BLaER1 treated with 17β-estradiol and CSF1 and Interleukin-3, amounts not matched to agents 10 nM and 100 nM (cell line): ENCODE data around the gene KRTAP1-4.
"Not testable (repeated sequence)": the region's sequence is repeated elsewhere in the genome, so short reads cannot be mapped to it uniquely, and the experiment has no call there.

Source experiments
- H3K27ac ChIP-seq, 11 experiments: shearing (Covaris generic); formaldehyde crosslinking; 2 replicates each; pipeline ENCODE4 v1.8.1; 2022
- H3K27me3 ChIP-seq, 11 experiments: shearing (Covaris generic); formaldehyde crosslinking; 2 replicates each; pipeline ENCODE4 v1.8.1; 2022
- H3K36me3 ChIP-seq, 11 experiments: shearing (Covaris generic); formaldehyde crosslinking; 2 replicates each; pipeline ENCODE4 v1.8.1; 2022
- H3K4me1 ChIP-seq, 10 experiments: shearing (Covaris generic); formaldehyde crosslinking; 2 replicates each; pipeline ENCODE4 v1.8.1; 2022
- H3K4me2 ChIP-seq, 11 experiments: shearing (Covaris generic); formaldehyde crosslinking; 2 replicates each; pipeline ENCODE4 v1.8.1; 2022
- H3K4me3 ChIP-seq, 10 experiments: shearing (Covaris generic); formaldehyde crosslinking; 2 replicates each; pipeline ENCODE4 v1.8.1; 2022
- H3K9ac ChIP-seq, 11 experiments: shearing (Covaris generic); formaldehyde crosslinking; 2 replicates each; pipeline ENCODE4 v1.8.1; 2022
- H3K9me3 ChIP-seq, 11 experiments: shearing (Covaris generic); formaldehyde crosslinking; replicated peaks in 1 of 11; 2 replicates each; pipeline ENCODE4 v1.8.1; 2022
- H4K20me1 ChIP-seq, 11 experiments: shearing (Covaris generic); formaldehyde crosslinking; 2 replicates each; pipeline ENCODE4 v1.8.1; 2022
- Cebpa-rat ChIP-seq, 11 experiments: shearing (Covaris generic); IDR thresholded peaks; 2 replicates each; pipeline ENCODE4 v1.8.1; 2022

KRTAP1-4 gene

GRCh38 chr17:41029633-41030245, at the start of gene KRTAP1-4:
TSS of gene KRTAP1-4 (minus strand) at chr17:41030195. CDS start at chr17:41030078, 117 bp downstream.
- no peak within 1 kb of the TSS for H3K4me3 ChIP-seq
- no peak for TF ChIP-seq Cebpa-rat (IDR thresholded peaks at IDR 0.05)
- no peaks in the 10 kb centered on the region for H3K36me3 ChIP-seq
- no peaks in the 10 kb centered on the region for H3K27me3 ChIP-seq
- H3K9me3 ChIP-seq = no peaks in the 10 kb centered on the region
- H4K20me1 ChIP-seq = no peaks in the 10 kb centered on the region
- no peak within 1 kb of the TSS for H3K4me2 ChIP-seq
- no peak within 1 kb of the TSS for H3K27ac ChIP-seq
- H3K4me1 ChIP-seq = no peaks in the 10 kb centered on the region
- no peak within 1 kb of the TSS for H3K9ac ChIP-seq

GRCh38 chr17:41076788-41077187, 46.8 kb upstream of the KRTAP1-4 start:
- H3K36me3 ChIP-seq = no peaks in the 10 kb centered on the region
- H3K27ac ChIP-seq = no peak overlapping the region
- H3K4me3 ChIP-seq = no peak overlapping the region
- H3K9ac ChIP-seq = no peak overlapping the region
- no peaks in the 10 kb centered on the region for H4K20me1 ChIP-seq
- no peaks in the 10 kb centered on the region for H3K27me3 ChIP-seq
- peaks cover 0 to 10% (median 0%) of the 10 kb centered on the region in 11 experiments; a peak in 2 of 22 replicates for H3K9me3 ChIP-seq
- no peaks in the 10 kb centered on the region for H3K4me1 ChIP-seq
- no peak for TF ChIP-seq Cebpa-rat (IDR thresholded peaks at IDR 0.05)
- no peak overlapping the region for H3K4me2 ChIP-seq

- Histone ChIP-seq H3K27ac (no peak overlapping the region), H3K4me1 (no peaks in the 10 kb centered on the region), H3K36me3 (no peaks in the 10 kb centered on the region), H4K20me1 (no peaks in the 10 kb centered on the region), H3K4me3 (no peak overlapping the region), H3K27me3 (no peaks in the 10 kb centered on the region), H3K4me2 (no peak overlapping the region), H3K9ac (no peak overlapping the region), H3K9me3 (peaks cover 0 to 10% (median 0%) of the 10 kb centered on the region in 11 experiments; a peak in 2 of 22 replicates)
- no peak for TF ChIP-seq Cebpa-rat (IDR thresholded peaks at IDR 0.05)
Observed at GRCh38 chr17:41073676-41074075, 43.7 kb upstream of the KRTAP1-4 start.

- Histone ChIP-seq H3K9me3 (peaks cover 0 to 4% (median 0%) of the 10 kb centered on the region in 11 experiments; a peak in 2 of 22 replicates), H3K4me2 (no peak overlapping the region), H3K4me3 (no peak overlapping the region)
Observed at GRCh38 chr17:41071606-41072360, 41.8 kb upstream of the KRTAP1-4 start.

GRCh38 chr17:41069031-41069430, 39.0 kb upstream of the KRTAP1-4 start:
- TF ChIP-seq Cebpa-rat (IDR thresholded peaks at IDR 0.05) = no peak
- Histone ChIP-seq H3K4me1 (no peaks in the 10 kb centered on the region), H3K4me2 (no peak overlapping the region; a peak in 1 of 22 replicates), H3K9ac (no peak overlapping the region), H3K9me3 (no peaks in the 10 kb centered on the region), H3K27me3 (no peaks in the 10 kb centered on the region), H3K36me3 (no peaks in the 10 kb centered on the region), H4K20me1 (no peaks in the 10 kb centered on the region), H3K4me3 (no peak overlapping the region), H3K27ac (no peak overlapping the region)

More at GRCh38 chr17:41071606-41072360, 41.8 kb upstream of the KRTAP1-4 start:
- H3K27ac ChIP-seq = no peak overlapping the region
- no peak for TF ChIP-seq Cebpa-rat (IDR thresholded peaks at IDR 0.05)
- no peaks in the 10 kb centered on the region for H3K27me3 ChIP-seq
- no peaks in the 10 kb centered on the region for H3K36me3 ChIP-seq
- no peak overlapping the region for H3K9ac ChIP-seq
- no peaks in the 10 kb centered on the region for H4K20me1 ChIP-seq
- H3K4me1 ChIP-seq = no peaks in the 10 kb centered on the region

- Histone ChIP-seq H3K36me3 (no peaks in the 10 kb centered on the region), H3K9me3 (no peaks in the 10 kb centered on the region), H3K4me1 (no peaks in the 10 kb centered on the region), H3K4me2 (no peak overlapping the region), H3K27ac (no peak overlapping the region), H4K20me1 (no peaks in the 10 kb centered on the region), H3K27me3 (no peaks in the 10 kb centered on the region), H3K4me3 (no peak overlapping the region), H3K9ac (no peak overlapping the region)
- TF ChIP-seq Cebpa-rat (IDR thresholded peaks at IDR 0.05) = no peak
Observed at GRCh38 chr17:41067281-41067680, 37.3 kb upstream of the KRTAP1-4 start.

- no peak within 1 kb of the TSS for H3K4me2 ChIP-seq
- no peaks in the 10 kb centered on the region for H3K9me3 ChIP-seq
- TF ChIP-seq Cebpa-rat (IDR thresholded peaks at IDR 0.05) = peak in 1 of 11 experiments; percentile 21; a peak in 1 of 22 replicates
- H3K4me3 ChIP-seq = no peak within 1 kb of the TSS
- H3K9ac ChIP-seq = no peak within 1 kb of the TSS
- H4K20me1 ChIP-seq = no peaks in the 10 kb centered on the region
- no peaks in the 10 kb centered on the region for H3K4me1 ChIP-seq
- no peaks in the 10 kb centered on the region for H3K36me3 ChIP-seq
- H3K27me3 ChIP-seq = no peaks in the 10 kb centered on the region
- H3K27ac ChIP-seq = no peak within 1 kb of the TSS
Observed at GRCh38 chr17:41065829-41066624, 36.0 kb upstream of the KRTAP1-4 start, which contains the start of gene KRTAP2-4. TSS of gene KRTAP2-4 (minus strand) at chr17:41065879. CDS start at chr17:41065845, 34 bp downstream.

- not testable (repeated sequence) for H4K20me1 ChIP-seq, H3K27ac ChIP-seq, H3K9me3 ChIP-seq, H3K4me1 ChIP-seq, H3K9ac ChIP-seq, H3K36me3 ChIP-seq, H3K4me3 ChIP-seq, H3K27me3 ChIP-seq, H3K4me2 ChIP-seq
Observed at GRCh38 chr17:41065016-41065689, 35.2 kb upstream of the KRTAP1-4 start.

GRCh38 chr17:41064301-41064700, 34.3 kb upstream of the KRTAP1-4 start:
- no peak overlapping the region for H3K4me3 ChIP-seq
- no peak overlapping the region for H3K27ac ChIP-seq
- H4K20me1 ChIP-seq = no peaks in the 10 kb centered on the region
- no peaks in the 10 kb centered on the region for H3K27me3 ChIP-seq
- no peaks in the 10 kb centered on the region for H3K36me3 ChIP-seq
- no peaks in the 10 kb centered on the region for H3K9me3 ChIP-seq
- no peak for TF ChIP-seq Cebpa-rat (IDR thresholded peaks at IDR 0.05)
- H3K4me1 ChIP-seq = no peaks in the 10 kb centered on the region
- no peak overlapping the region for H3K4me2 ChIP-seq
- H3K9ac ChIP-seq = no peak overlapping the region
